ENCODE data around the gene GLT6D1.
"Not testable (repeated sequence)": the region's sequence is repeated elsewhere in the genome, so short reads cannot be mapped to it uniquely, and the experiment has no call there.

GLT6D1 gene

DNA sequence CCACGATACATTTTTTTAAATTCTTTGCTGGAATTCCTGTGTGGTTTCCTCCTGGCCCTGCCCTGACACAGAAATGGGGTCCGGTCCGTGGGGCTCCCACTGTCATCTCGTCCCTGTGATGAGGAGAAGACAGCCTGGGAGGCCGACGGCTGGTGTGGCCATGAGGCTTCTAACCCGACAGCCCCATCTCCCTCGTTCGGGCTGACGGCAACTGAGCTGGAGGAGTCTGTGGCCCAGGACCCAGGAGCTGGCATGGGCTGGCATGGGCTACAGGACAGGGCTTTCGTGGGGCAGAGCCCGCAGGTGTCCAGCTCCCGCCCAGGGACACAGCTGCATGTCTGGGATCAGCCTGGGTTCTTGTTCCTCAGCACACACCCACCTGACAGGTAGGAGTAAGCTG lies 37.6 kb upstream of the GLT6D1 start:
- DNase-seq = no peak
- Histone ChIP-seq H3K27me3 (replicated peaks; ENCODE audit: insufficient read depth, low read length) (peaks cover 69% of the 10 kb centered on the region), H3K79me2 (ENCODE audit: low read length) (no peaks in the 10 kb centered on the region), H3K4me3 (ENCODE audit: low read length) (no peak overlapping the region), H2AFZ (ENCODE audit: low read length) (no peak overlapping the region), H4K20me1 (ENCODE audit: insufficient read depth, low read length) (no peaks in the 10 kb centered on the region), H3K4me2 (ENCODE audit: low read depth, low read length) (0 out of 2 replicates have a peak overlapping the region, but pooled peaks have one; percentile 50), H3F3A (ENCODE audit: insufficient read depth, low read length) (no peaks in the 10 kb centered on the region), H3K9me3 (replicated peaks; ENCODE audit: insufficient read depth, low read length) (no peaks in the 10 kb centered on the region), H3K4me1 (ENCODE audit: low read length) (peaks cover 7% of the 10 kb centered on the region; the same call in 1 of the 2 replicates), H3K36me3 (replicated peaks; ENCODE audit: insufficient read depth, low read length) (no peaks in the 10 kb centered on the region), H3K9me2 (replicated peaks; ENCODE audit: insufficient read depth, low read length) (no peaks in the 10 kb centered on the region), H3K27ac (ENCODE audit: low read length) (no peak overlapping the region), H3K9ac (ENCODE audit: low read length) (no peak overlapping the region)
- no peak for TF ChIP-seq EZH2 (optimal IDR thresholded peaks at IDR 0.05; ENCODE audit: low read depth, low read length)
- TF ChIP-seq, protein P1, sequence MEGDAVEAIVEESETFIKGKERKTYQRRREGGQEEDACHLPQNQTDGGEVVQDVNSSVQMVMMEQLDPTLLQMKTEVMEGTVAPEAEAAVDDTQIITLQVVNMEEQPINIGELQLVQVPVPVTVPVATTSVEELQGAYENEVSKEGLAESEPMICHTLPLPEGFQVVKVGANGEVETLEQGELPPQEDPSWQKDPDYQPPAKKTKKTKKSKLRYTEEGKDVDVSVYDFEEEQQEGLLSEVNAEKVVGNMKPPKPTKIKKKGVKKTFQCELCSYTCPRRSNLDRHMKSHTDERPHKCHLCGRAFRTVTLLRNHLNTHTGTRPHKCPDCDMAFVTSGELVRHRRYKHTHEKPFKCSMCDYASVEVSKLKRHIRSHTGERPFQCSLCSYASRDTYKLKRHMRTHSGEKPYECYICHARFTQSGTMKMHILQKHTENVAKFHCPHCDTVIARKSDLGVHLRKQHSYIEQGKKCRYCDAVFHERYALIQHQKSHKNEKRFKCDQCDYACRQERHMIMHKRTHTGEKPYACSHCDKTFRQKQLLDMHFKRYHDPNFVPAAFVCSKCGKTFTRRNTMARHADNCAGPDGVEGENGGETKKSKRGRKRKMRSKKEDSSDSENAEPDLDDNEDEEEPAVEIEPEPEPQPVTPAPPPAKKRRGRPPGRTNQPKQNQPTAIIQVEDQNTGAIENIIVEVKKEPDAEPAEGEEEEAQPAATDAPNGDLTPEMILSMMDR (IDR thresholded peaks at IDR 0.05; ENCODE audit: low read length) = no peak
- TF ChIP-seq EZH2phosphoT487 (IDR thresholded peaks at IDR 0.05; ENCODE audit: low read length) = no peak

DNA sequence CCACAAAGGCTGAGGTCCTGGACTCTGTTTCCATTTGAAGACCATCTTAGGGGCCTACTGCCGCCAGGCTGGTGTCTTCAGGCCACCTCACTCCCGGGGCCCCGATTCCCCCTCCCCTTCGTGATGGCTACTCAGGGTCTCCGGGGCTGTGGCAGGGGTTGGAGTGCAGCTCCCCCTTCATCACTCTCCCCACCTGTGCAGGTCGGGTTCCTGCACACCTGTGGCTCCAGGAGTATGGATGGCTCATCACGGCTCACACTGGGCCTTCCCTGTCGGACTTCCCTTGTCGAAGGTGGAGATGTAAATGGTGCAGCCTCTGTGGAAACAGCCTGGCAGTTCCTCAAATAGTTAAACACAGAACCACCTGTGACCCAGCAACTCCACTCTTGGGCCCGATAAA lies 35.6 kb upstream of the GLT6D1 start:
- H3K9me3 ChIP-seq (replicated peaks; ENCODE audit: insufficient read depth, low read length) = no peaks in the 10 kb centered on the region
- H3K9ac ChIP-seq (ENCODE audit: low read length) = no peak overlapping the region
- peaks cover 68% of the 10 kb centered on the region for H3K27me3 ChIP-seq (replicated peaks; ENCODE audit: insufficient read depth, low read length)
- H3K79me2 ChIP-seq (ENCODE audit: low read length) = no peaks in the 10 kb centered on the region
- no peak overlapping the region for H3K4me3 ChIP-seq (ENCODE audit: low read length)
- DNase-seq = no peak
- H3K27ac ChIP-seq (ENCODE audit: low read length) = no peak overlapping the region
- no peak overlapping the region for H3K4me2 ChIP-seq (ENCODE audit: low read depth, low read length)
- no peaks in the 10 kb centered on the region for H3K9me2 ChIP-seq (replicated peaks; ENCODE audit: insufficient read depth, low read length)
- no peaks in the 10 kb centered on the region for H3F3A ChIP-seq (ENCODE audit: insufficient read depth, low read length)
- no peak overlapping the region for H2AFZ ChIP-seq (ENCODE audit: low read length)
- H4K20me1 ChIP-seq (ENCODE audit: insufficient read depth, low read length) = no peaks in the 10 kb centered on the region
- no peaks in the 10 kb centered on the region for H3K36me3 ChIP-seq (replicated peaks; ENCODE audit: insufficient read depth, low read length)
- TF ChIP-seq EZH2 (optimal IDR thresholded peaks at IDR 0.05; ENCODE audit: low read depth, low read length) = no peak
- TF ChIP-seq, protein P1 (IDR thresholded peaks at IDR 0.05; ENCODE audit: low read length) = no peak
- no peak for TF ChIP-seq EZH2phosphoT487 (IDR thresholded peaks at IDR 0.05; ENCODE audit: low read length)
- H3K4me1 ChIP-seq (ENCODE audit: low read length) = peaks cover 7% of the 10 kb centered on the region; the same call in 1 of the 2 replicates

DNA sequence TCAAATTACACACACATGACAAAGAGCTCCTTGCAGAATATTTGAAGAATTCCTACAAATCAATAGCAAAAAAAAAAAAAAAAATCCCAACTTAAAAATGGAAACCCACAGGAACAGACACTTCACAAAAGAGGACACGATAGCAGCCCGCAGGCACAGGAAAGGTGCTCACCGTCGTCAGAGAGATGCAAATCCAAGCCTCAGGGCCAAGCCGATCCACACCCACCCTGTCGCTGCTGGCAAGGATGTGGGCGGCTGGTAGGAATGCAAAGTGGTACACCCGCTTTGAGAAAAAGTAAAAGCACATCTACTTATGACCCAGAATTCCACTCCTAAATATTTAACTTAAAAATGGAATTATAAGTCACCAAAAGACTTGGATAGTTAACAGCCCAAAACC lies 34.6 kb upstream of the GLT6D1 start:
- Histone ChIP-seq H3F3A (ENCODE audit: insufficient read depth, low read length) (no peaks in the 10 kb centered on the region), H3K27ac (ENCODE audit: low read length) (no peak overlapping the region), H3K27me3 (replicated peaks; ENCODE audit: insufficient read depth, low read length) (peaks cover 77% of the 10 kb centered on the region), H3K36me3 (replicated peaks; ENCODE audit: insufficient read depth, low read length) (no peaks in the 10 kb centered on the region), H3K9me2 (replicated peaks; ENCODE audit: insufficient read depth, low read length) (no peaks in the 10 kb centered on the region), H3K9me3 (replicated peaks; ENCODE audit: insufficient read depth, low read length) (no peaks in the 10 kb centered on the region), H3K79me2 (ENCODE audit: low read length) (no peaks in the 10 kb centered on the region), H3K9ac (ENCODE audit: low read length) (no peak overlapping the region), H3K4me1 (ENCODE audit: low read length) (peaks cover 7% of the 10 kb centered on the region; the same call in 1 of the 2 replicates), H3K4me2 (ENCODE audit: low read depth, low read length) (no peak overlapping the region), H2AFZ (ENCODE audit: low read length) (no peak overlapping the region), H4K20me1 (ENCODE audit: insufficient read depth, low read length) (no peaks in the 10 kb centered on the region), H3K4me3 (ENCODE audit: low read length) (no peak overlapping the region)
- no peak for TF ChIP-seq EZH2phosphoT487 (IDR thresholded peaks at IDR 0.05; ENCODE audit: low read length)
- TF ChIP-seq EZH2 (optimal IDR thresholded peaks at IDR 0.05; ENCODE audit: low read depth, low read length) = no peak
- TF ChIP-seq, protein P1 (IDR thresholded peaks at IDR 0.05; ENCODE audit: low read length) = no peak
- no peak for DNase-seq

DNA sequence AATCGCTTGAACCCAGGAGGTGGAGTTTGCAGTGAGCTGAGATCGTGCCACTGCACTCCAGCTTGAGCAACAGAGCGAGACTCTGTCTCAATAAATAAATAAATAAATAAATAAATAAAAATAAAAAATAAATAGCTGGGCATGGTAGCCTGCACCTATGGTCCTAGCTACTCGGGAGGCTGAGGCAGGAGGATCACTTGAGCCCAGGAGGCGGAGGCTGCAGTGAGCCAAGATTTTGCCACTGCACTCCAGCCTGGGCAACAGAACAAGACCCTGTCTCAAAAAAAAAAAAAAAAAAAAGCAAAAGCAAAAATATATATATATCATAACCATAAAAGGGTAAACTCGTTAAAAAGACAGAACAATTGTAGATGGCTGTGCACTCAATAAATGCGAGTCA lies 33.4 kb upstream of the GLT6D1 start:
- H3F3A ChIP-seq (ENCODE audit: insufficient read depth, low read length); H3K27ac ChIP-seq (ENCODE audit: low read length); H3K36me3 ChIP-seq (replicated peaks; ENCODE audit: insufficient read depth, low read length); H3K9me2 ChIP-seq (replicated peaks; ENCODE audit: insufficient read depth, low read length); H3K4me2 ChIP-seq (ENCODE audit: low read depth, low read length); H3K9me3 ChIP-seq (replicated peaks; ENCODE audit: insufficient read depth, low read length); H2AFZ ChIP-seq (ENCODE audit: low read length); H3K4me3 ChIP-seq (ENCODE audit: low read length); DNase-seq; H3K9ac ChIP-seq (ENCODE audit: low read length); H3K4me1 ChIP-seq (ENCODE audit: low read length); H4K20me1 ChIP-seq (ENCODE audit: insufficient read depth, low read length); H3K79me2 ChIP-seq (ENCODE audit: low read length): not testable (repeated sequence)
- peaks cover 77% of the 10 kb centered on the region for H3K27me3 ChIP-seq (replicated peaks; ENCODE audit: insufficient read depth, low read length)

Measured in MM.1S (cell line).